ENCODE results near the gene DPYSL5.
"Not testable (repeated sequence)": the region's sequence is repeated elsewhere in the genome, so short reads cannot be mapped to it uniquely, and the experiment has no call there.

Gene DPYSL5

GRCh38 chr2:26917135-26917836 lies 69.4 kb downstream of the DPYSL5 start:
- H3K9me3 ChIP-seq, result no peaks in the 10 kb centered on the region
- TF ChIP-seq, protein P1, sequence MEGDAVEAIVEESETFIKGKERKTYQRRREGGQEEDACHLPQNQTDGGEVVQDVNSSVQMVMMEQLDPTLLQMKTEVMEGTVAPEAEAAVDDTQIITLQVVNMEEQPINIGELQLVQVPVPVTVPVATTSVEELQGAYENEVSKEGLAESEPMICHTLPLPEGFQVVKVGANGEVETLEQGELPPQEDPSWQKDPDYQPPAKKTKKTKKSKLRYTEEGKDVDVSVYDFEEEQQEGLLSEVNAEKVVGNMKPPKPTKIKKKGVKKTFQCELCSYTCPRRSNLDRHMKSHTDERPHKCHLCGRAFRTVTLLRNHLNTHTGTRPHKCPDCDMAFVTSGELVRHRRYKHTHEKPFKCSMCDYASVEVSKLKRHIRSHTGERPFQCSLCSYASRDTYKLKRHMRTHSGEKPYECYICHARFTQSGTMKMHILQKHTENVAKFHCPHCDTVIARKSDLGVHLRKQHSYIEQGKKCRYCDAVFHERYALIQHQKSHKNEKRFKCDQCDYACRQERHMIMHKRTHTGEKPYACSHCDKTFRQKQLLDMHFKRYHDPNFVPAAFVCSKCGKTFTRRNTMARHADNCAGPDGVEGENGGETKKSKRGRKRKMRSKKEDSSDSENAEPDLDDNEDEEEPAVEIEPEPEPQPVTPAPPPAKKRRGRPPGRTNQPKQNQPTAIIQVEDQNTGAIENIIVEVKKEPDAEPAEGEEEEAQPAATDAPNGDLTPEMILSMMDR (IDR thresholded peaks at IDR 0.05), result no peak
- H3K4me1 ChIP-seq (ENCODE audit: control insufficient read depth in 1 of 2, insufficient read depth in 1 of 2, low read depth in 1 of 2, low read length in 1 of 2), result no peaks in the 10 kb centered on the region
- peaks cover 9% of the 10 kb centered on the region for H3K27me3 ChIP-seq
- no peak overlapping the region for H3K4me3 ChIP-seq (ENCODE audit: low read depth in 1 of 2, low read length in 1 of 2)
- H3K27ac ChIP-seq, result no peak overlapping the region
- H3K36me3 ChIP-seq, result no peaks in the 10 kb centered on the region

GRCh38 chr2:26921323-26921722 lies 73.4 kb downstream of the DPYSL5 start:
- no peaks in the 10 kb centered on the region for H3K36me3 ChIP-seq
- no peaks in the 10 kb centered on the region for H3K4me1 ChIP-seq (ENCODE audit: control insufficient read depth in 1 of 2, insufficient read depth in 1 of 2, low read depth in 1 of 2, low read length in 1 of 2)
- H3K4me3 ChIP-seq (ENCODE audit: low read depth in 1 of 2, low read length in 1 of 2), result no peak overlapping the region
- H3K27ac ChIP-seq, result no peak overlapping the region
- TF ChIP-seq, protein P1 (IDR thresholded peaks at IDR 0.05), result no peak
- H3K9me3 ChIP-seq, result no peaks in the 10 kb centered on the region
- H3K27me3 ChIP-seq, result peaks cover 9% of the 10 kb centered on the region

GRCh38 chr2:26922405-26923188 lies 74.7 kb downstream of the DPYSL5 start:
- TF ChIP-seq, protein P1 (IDR thresholded peaks at IDR 0.05), result no peak

DNA sequence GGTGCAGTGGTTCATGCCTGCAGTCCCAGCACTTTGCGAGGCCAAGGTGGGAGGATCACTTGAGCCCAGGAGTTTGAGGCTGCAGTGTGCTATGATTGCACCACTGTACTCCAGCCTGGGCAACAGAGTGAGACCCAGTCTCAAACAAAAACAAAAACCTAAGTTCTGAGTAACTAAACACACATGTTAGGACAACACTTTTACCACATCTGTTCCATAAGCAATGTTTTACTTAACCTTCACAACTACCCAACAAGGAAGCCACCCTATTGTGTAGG lies 75.2 kb downstream of the DPYSL5 start:
- H3K4me3 ChIP-seq (ENCODE audit: low read depth in 1 of 2, low read length in 1 of 2); H3K4me1 ChIP-seq (ENCODE audit: control insufficient read depth in 1 of 2, insufficient read depth in 1 of 2, low read depth in 1 of 2, low read length in 1 of 2); H3K36me3 ChIP-seq; H3K27me3 ChIP-seq; H3K9me3 ChIP-seq; H3K27ac ChIP-seq: not testable (repeated sequence)

More at GRCh38 chr2:26922405-26923188, 74.7 kb downstream of the DPYSL5 start:
- Histone ChIP-seq H3K4me1 (ENCODE audit: control insufficient read depth in 1 of 2, insufficient read depth in 1 of 2, low read depth in 1 of 2, low read length in 1 of 2) (no peaks in the 10 kb centered on the region), H3K27ac (no peak overlapping the region), H3K27me3 (peaks cover 9% of the 10 kb centered on the region), H3K4me3 (ENCODE audit: low read depth in 1 of 2, low read length in 1 of 2) (no peak overlapping the region), H3K36me3 (no peaks in the 10 kb centered on the region), H3K9me3 (no peaks in the 10 kb centered on the region)

- Histone ChIP-seq H3K9me3 (no peaks in the 10 kb centered on the region), H3K4me1 (ENCODE audit: control insufficient read depth in 1 of 2, insufficient read depth in 1 of 2, low read depth in 1 of 2, low read length in 1 of 2) (no peaks in the 10 kb centered on the region), H3K27me3 (peaks cover 14% of the 10 kb centered on the region), H3K36me3 (no peaks in the 10 kb centered on the region), H3K4me3 (ENCODE audit: low read depth in 1 of 2, low read length in 1 of 2) (no peak overlapping the region), H3K27ac (no peak overlapping the region)
- TF ChIP-seq, protein P1 (IDR thresholded peaks at IDR 0.05), result no peak
Measured at GRCh38 chr2:26924731-26925099, 76.8 kb downstream of the DPYSL5 start.

- peaks cover 16% of the 10 kb centered on the region for H3K27me3 ChIP-seq
- no peak overlapping the region for H3K4me3 ChIP-seq (ENCODE audit: low read depth in 1 of 2, low read length in 1 of 2)
- TF ChIP-seq, protein P1 (IDR thresholded peaks at IDR 0.05), result no peak
- H3K4me1 ChIP-seq (ENCODE audit: control insufficient read depth in 1 of 2, insufficient read depth in 1 of 2, low read depth in 1 of 2, low read length in 1 of 2), result no peaks in the 10 kb centered on the region
- H3K36me3 ChIP-seq, result no peaks in the 10 kb centered on the region
- no peak overlapping the region for H3K27ac ChIP-seq
- H3K9me3 ChIP-seq, result no peaks in the 10 kb centered on the region
Measured at GRCh38 chr2:26925100-26925791, 77.3 kb downstream of the DPYSL5 start.

Data from neutrophil (primary cell).